BLaER1 treated with 17β-estradiol and CSF1 and Interleukin-3, amounts not matched to agents 10 nM and 100 nM (cell line): ENCODE measurements around the gene TSPAN14.

Experiments used
- H3K27ac ChIP-seq, 11 experiments: shearing (Covaris generic); formaldehyde crosslinking; 2 replicates each; pipeline ENCODE4 v1.8.1; 2022
- H3K27me3 ChIP-seq, 11 experiments: shearing (Covaris generic); formaldehyde crosslinking; 2 replicates each; pipeline ENCODE4 v1.8.1; 2022
- H3K36me3 ChIP-seq, 11 experiments: shearing (Covaris generic); formaldehyde crosslinking; 2 replicates each; pipeline ENCODE4 v1.8.1; 2022
- H3K4me1 ChIP-seq, 10 experiments: shearing (Covaris generic); formaldehyde crosslinking; 2 replicates each; pipeline ENCODE4 v1.8.1; 2022
- H3K4me2 ChIP-seq, 11 experiments: shearing (Covaris generic); formaldehyde crosslinking; 2 replicates each; pipeline ENCODE4 v1.8.1; 2022
- H3K4me3 ChIP-seq, 10 experiments: shearing (Covaris generic); formaldehyde crosslinking; 2 replicates each; pipeline ENCODE4 v1.8.1; 2022
- H3K9ac ChIP-seq, 11 experiments: shearing (Covaris generic); formaldehyde crosslinking; 2 replicates each; pipeline ENCODE4 v1.8.1; 2022
- H3K9me3 ChIP-seq, 11 experiments: shearing (Covaris generic); formaldehyde crosslinking; replicated peaks in 1 of 11; 2 replicates each; pipeline ENCODE4 v1.8.1; 2022
- H4K20me1 ChIP-seq, 11 experiments: shearing (Covaris generic); formaldehyde crosslinking; 2 replicates each; pipeline ENCODE4 v1.8.1; 2022
- Cebpa-rat ChIP-seq, 11 experiments: shearing (Covaris generic); IDR thresholded peaks; 2 replicates each; pipeline ENCODE4 v1.8.1; 2022

The TSPAN14 gene

GRCh38 chr10:80515941-80516340 is 61.8 kb downstream of the TSPAN14 start:
- H3K9ac ChIP-seq = peak overlapping the region in 10 of 11 experiments; percentile 8 to 66 (median 44); a peak in 13 of 22 replicates
- H3K9me3 ChIP-seq = no peaks in the 10 kb centered on the region
- peak overlapping the region in 1 of 10 experiments; percentile 2; a peak in 1 of 20 replicates for H3K4me3 ChIP-seq
- peak overlapping the region; percentile 91 to 98 (median 94) for H3K4me2 ChIP-seq
- peaks cover 99 to 100% (median 100%) of the 10 kb centered on the region in 10 experiments for H3K4me1 ChIP-seq
- H3K36me3 ChIP-seq = peaks cover 86 to 100% (median 98%) of the 10 kb centered on the region in 11 experiments
- H4K20me1 ChIP-seq = peaks cover 46 to 100% (median 99%) of the 10 kb centered on the region in 11 experiments
- no peaks in the 10 kb centered on the region for H3K27me3 ChIP-seq
- no peak for TF ChIP-seq Cebpa-rat (IDR thresholded peaks at IDR 0.05)
- H3K27ac ChIP-seq = peak overlapping the region in 2 of 11 experiments; percentile 10 to 34; a peak in 1 of 22 replicates

GRCh38 chr10:80516506-80517075 is 62.5 kb downstream of the TSPAN14 start:
- Histone ChIP-seq H3K9ac (peak overlapping the region in 10 of 11 experiments; percentile 9 to 71 (median 62); a peak in 17 of 22 replicates), H3K27ac (peak overlapping the region in 10 of 11 experiments; percentile 51 to 81 (median 71); a peak in 18 of 22 replicates), H3K27me3 (no peaks in the 10 kb centered on the region), H3K4me1 (peaks cover 99 to 100% (median 100%) of the 10 kb centered on the region in 10 experiments), H3K4me3 (0 out of 20 replicates have a peak overlapping the region, but pooled peaks of 2 of the 10 experiments have one; percentile 9 to 15), H4K20me1 (peaks cover 49 to 100% (median 98%) of the 10 kb centered on the region in 11 experiments), H3K36me3 (peaks cover 86 to 100% (median 98%) of the 10 kb centered on the region in 11 experiments), H3K9me3 (no peaks in the 10 kb centered on the region), H3K4me2 (peak overlapping the region; percentile 91 to 98 (median 94))
- no peak for TF ChIP-seq Cebpa-rat (IDR thresholded peaks at IDR 0.05)

GRCh38 chr10:80517416-80518142 is 63.5 kb downstream of the TSPAN14 start:
- H3K4me1 ChIP-seq = peaks cover 99 to 100% (median 100%) of the 10 kb centered on the region in 10 experiments
- peak overlapping the region; percentile 9 to 71 (median 64); a peak in 20 of 22 replicates for H3K9ac ChIP-seq
- peak overlapping the region in 9 of 10 experiments; percentile 17 to 52 (median 36); a peak in 14 of 20 replicates for H3K4me3 ChIP-seq
- TF ChIP-seq Cebpa-rat (IDR thresholded peaks at IDR 0.05) = no peak
- H3K36me3 ChIP-seq = peaks cover 86 to 100% (median 95%) of the 10 kb centered on the region in 11 experiments
- no peaks in the 10 kb centered on the region for H3K9me3 ChIP-seq
- H3K4me2 ChIP-seq = peak overlapping the region; percentile 91 to 98 (median 94)
- H4K20me1 ChIP-seq = peaks cover 49 to 100% (median 90%) of the 10 kb centered on the region in 11 experiments
- no peaks in the 10 kb centered on the region for H3K27me3 ChIP-seq
- peak overlapping the region in 10 of 11 experiments; percentile 51 to 81 (median 71); a peak in 19 of 22 replicates for H3K27ac ChIP-seq

DNA sequence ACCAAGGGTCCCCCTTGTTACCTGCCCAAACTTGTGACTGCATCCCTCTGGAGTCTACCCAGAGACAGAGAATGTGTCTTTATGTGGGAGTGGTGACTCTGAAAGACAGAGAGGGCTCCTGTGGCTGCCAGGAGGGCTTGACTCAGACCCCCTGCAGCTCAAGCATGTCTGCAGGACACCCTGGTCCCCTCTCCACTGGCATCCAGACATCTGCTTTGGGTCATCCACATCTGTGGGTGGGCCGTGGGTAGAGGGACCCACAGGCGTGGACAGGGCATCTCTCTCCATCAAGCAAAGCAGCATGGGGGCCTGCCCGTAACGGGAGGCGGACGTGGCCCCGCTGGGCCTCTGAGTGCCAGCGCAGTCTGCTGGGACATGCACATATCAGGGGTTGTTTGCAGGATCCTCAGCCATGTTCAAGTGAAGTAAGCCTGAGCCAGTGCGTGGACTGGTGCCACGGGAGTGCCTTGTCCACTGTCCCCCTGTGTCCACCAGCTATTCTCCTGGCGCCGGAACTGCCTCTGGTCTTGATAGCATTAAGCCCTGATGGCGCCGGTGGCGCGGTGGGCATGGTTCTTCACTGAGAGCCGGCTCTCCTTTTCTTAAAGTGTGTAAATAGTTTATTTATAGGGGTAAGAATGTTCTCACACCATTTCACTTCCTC is 64.2 kb downstream of the TSPAN14 start:
- peak overlapping the region; percentile 6 to 52 (median 34); a peak in 16 of 20 replicates for H3K4me3 ChIP-seq
- H3K36me3 ChIP-seq = peaks cover 80 to 96% (median 89%) of the 10 kb centered on the region in 11 experiments
- H4K20me1 ChIP-seq = peaks cover 43 to 100% (median 88%) of the 10 kb centered on the region in 11 experiments
- H3K27ac ChIP-seq = peak overlapping the region in 10 of 11 experiments; percentile 51 to 81 (median 71); a peak in 19 of 22 replicates
- peak overlapping the region; percentile 91 to 98 (median 94) for H3K4me2 ChIP-seq
- no peaks in the 10 kb centered on the region for H3K27me3 ChIP-seq
- H3K4me1 ChIP-seq = peaks cover 100% of the 10 kb centered on the region in 10 experiments
- TF ChIP-seq Cebpa-rat (IDR thresholded peaks at IDR 0.05) = no peak
- peak overlapping the region; percentile 9 to 71 (median 64); a peak in 20 of 22 replicates for H3K9ac ChIP-seq
- no peaks in the 10 kb centered on the region for H3K9me3 ChIP-seq

GRCh38 chr10:80518807-80519360 is 64.8 kb downstream of the TSPAN14 start:
- H3K9me3 ChIP-seq = no peaks in the 10 kb centered on the region
- peak overlapping the region in 8 of 10 experiments; percentile 28 to 52 (median 37); a peak in 11 of 20 replicates for H3K4me3 ChIP-seq
- peak overlapping the region in 10 of 11 experiments; percentile 9 to 71 (median 64); a peak in 17 of 22 replicates for H3K9ac ChIP-seq
- peaks cover 43 to 99% (median 87%) of the 10 kb centered on the region in 11 experiments for H4K20me1 ChIP-seq
- no peaks in the 10 kb centered on the region for H3K27me3 ChIP-seq
- peaks cover 100% of the 10 kb centered on the region in 10 experiments for H3K4me1 ChIP-seq
- H3K4me2 ChIP-seq = peak overlapping the region; percentile 91 to 98 (median 94)
- H3K27ac ChIP-seq = peak overlapping the region in 10 of 11 experiments; percentile 51 to 81 (median 71); a peak in 19 of 22 replicates
- peaks cover 74 to 90% (median 83%) of the 10 kb centered on the region in 11 experiments for H3K36me3 ChIP-seq
- TF ChIP-seq Cebpa-rat (IDR thresholded peaks at IDR 0.05) = no peak

DNA sequence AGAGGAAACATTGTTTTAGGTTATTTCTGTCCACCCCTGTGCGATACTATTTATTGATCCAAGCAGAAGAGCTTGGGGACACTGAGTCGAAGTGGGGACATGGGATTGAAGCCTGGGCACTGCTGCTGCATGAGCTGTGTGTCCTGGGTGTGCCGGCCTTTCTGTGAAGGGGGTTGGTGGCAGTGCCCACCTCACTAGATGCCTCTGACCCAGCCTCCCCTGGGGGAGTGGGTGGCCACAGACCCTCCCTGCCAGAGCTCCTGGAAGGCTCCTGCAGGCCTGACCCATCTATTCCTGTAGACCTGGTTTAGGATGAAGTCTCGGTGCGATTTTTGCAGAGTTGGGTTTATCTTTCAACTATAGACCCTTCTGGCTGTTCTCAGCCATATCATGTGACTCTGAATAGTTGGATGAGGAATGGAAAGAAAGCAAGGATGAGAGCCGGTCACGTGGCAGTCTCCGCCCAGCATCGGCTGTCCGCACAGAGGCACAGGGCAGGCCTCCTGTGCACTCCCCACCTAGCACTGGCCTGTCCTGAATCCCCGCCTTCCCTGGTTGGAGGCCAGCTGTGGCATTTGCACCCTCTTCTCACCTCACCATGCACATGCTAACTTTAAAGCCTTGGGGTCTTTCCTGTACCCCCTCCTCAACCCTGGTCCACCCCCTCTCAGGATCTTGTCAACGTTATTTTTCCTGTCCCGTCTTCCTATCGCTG is 66.0 kb downstream of the TSPAN14 start:
- Histone ChIP-seq H3K9ac (peak overlapping the region in 8 of 11 experiments; percentile 20 to 71 (median 65); a peak in 13 of 22 replicates), H3K36me3 (peaks cover 62 to 78% (median 70%) of the 10 kb centered on the region in 11 experiments), H3K27me3 (no peaks in the 10 kb centered on the region), H3K4me3 (peak overlapping the region in 3 of 10 experiments; percentile 10 to 27 (median 24); a peak in 1 of 20 replicates), H4K20me1 (peaks cover 37 to 99% (median 84%) of the 10 kb centered on the region in 11 experiments), H3K4me1 (peaks cover 98 to 100% (median 100%) of the 10 kb centered on the region in 10 experiments), H3K9me3 (no peaks in the 10 kb centered on the region), H3K4me2 (peak overlapping the region; percentile 91 to 98 (median 94)), H3K27ac (peak overlapping the region in 9 of 11 experiments; percentile 2 to 81 (median 71); a peak in 17 of 22 replicates)
- no peak for TF ChIP-seq Cebpa-rat (IDR thresholded peaks at IDR 0.05)

DNA sequence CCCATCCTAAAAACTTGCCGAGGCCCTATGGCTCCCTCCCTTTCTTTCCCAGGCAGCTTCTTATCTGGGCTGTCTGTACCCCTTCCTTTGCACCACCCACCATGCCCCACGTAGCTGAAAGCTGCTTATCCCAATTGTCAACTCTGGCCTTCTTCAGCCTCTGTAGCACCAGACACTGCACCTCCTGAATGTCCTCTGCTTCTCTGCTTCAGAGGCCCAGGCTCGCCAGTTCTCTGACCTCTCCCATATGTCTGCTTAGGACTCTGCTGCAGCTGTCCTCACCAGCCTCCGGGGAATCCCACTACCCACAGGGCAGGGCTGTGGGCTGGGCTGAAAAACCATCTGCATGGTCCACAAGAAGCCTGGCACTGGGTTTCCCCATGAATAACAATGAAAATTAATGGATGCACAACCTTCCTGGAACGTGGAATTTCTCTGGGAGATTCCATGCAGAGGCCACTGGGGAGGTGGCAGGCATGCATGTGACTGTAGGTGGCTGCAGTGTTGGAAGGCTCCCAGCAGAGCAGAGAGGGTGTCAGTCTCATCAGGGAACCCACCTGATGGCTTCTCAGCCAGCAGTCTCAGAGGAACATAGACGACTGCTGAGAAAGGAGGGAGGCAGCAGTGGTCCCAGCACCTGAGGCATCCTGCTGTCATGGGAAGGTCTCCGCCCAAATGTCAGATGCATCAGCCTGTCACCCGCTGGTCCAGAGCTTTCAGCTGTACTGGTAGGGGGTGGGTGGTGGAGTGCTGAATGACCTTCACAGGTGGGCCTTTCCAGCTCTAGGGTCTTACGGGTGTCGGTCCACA is 66.8 kb downstream of the TSPAN14 start:
- TF ChIP-seq Cebpa-rat (IDR thresholded peaks at IDR 0.05) = no peak

More for the DNA sequence above, 66.8 kb downstream of the TSPAN14 start:
- Histone ChIP-seq H3K4me1 (peaks cover 98 to 100% (median 100%) of the 10 kb centered on the region in 10 experiments), H3K9me3 (no peaks in the 10 kb centered on the region), H3K27me3 (no peaks in the 10 kb centered on the region), H3K4me3 (peak overlapping the region in 1 of 10 experiments; percentile 24; a peak in 1 of 20 replicates), H3K27ac (peak overlapping the region in 8 of 11 experiments; percentile 2 to 81 (median 72); a peak in 11 of 22 replicates), H4K20me1 (peaks cover 34 to 97% (median 76%) of the 10 kb centered on the region in 11 experiments), H3K9ac (peak overlapping the region in 7 of 11 experiments; percentile 20 to 71 (median 64); a peak in 8 of 22 replicates), H3K4me2 (peak overlapping the region; percentile 91 to 98 (median 94); a peak in 21 of 22 replicates), H3K36me3 (peaks cover 54 to 70% (median 63%) of the 10 kb centered on the region in 11 experiments)
